Cardiac muscle cell (in vitro differentiated cells and primary cell): ENCODE results near the gene ZDHHC20. TPM values are rescaled to one million over a fixed set of nuclear protein-coding genes. Genes with fewer than 3 reads are reported as not detected.
"Not testable (repeated sequence)": the region's sequence is repeated elsewhere in the genome, so short reads cannot be mapped to it uniquely, and the experiment has no call there.

ENCODE experiments used
- DNase-seq, 2 donors: peaks; one replicate each; pipeline versions ENCODE4 v3.0.0 to v3.0.0-alpha.2; 2010 to 2017; ENCODE audit warnings: low read depth in 1 of 2, low spot score in 1 of 2
- H3K27ac ChIP-seq: fragments of 200-600 bp; sonication (generic); 2 replicates; pipeline ENCODE4 v1.5.1; 2016
- H3K27me3 ChIP-seq: fragments of 200-600 bp; sonication (generic); 2 replicates; pipeline ENCODE4 v1.6.0; 2016; ENCODE audit warnings: control low read depth
- H3K36me3 ChIP-seq: fragments of 200-600 bp; sonication (generic); 2 replicates; pipeline ENCODE4 v1.5.1; 2016; ENCODE audit warnings: control low read depth
- H3K4me1 ChIP-seq: fragments of 200-600 bp; sonication (generic); 2 replicates; pipeline ENCODE4 v1.8.1; 2017; ENCODE audit warnings: low read depth, mild to moderate bottlenecking, mixed run types
- H3K4me3 ChIP-seq: fragments of 200-600 bp; sonication (generic); 2 replicates; pipeline ENCODE4 v1.5.1; 2016; ENCODE audit warnings: mild to moderate bottlenecking
- H3K9me3 ChIP-seq: fragments of 200-600 bp; sonication (generic); 2 replicates; pipeline ENCODE4 v1.5.1; 2017; ENCODE audit warnings: low read depth, mild to moderate bottlenecking, control low read depth
- polyA plus RNA-seq: library from polyadenylated mRNA; unstranded; fragments of >200 nt; fragmentation: Nextera tagmentation; extraction: Ambion mirVana; gene quantifications from 2 replicates; pipeline ENCODE4 v1.2.1, GENCODE V29; 2016
- total RNA-seq: library from RNA; depleted of rRNA; stranded (reverse); fragments of >200 nt; gene quantifications from 2 replicates; pipeline ENCODE4 v1.2.3, GENCODE V29; 2016
- TF ChIP-seq, protein P1 (sequence below): IDR thresholded peaks from 2 replicates; pipeline ENCODE4 v1.5.1; 2012; ENCODE audit warnings: low read depth, mild to moderate bottlenecking, low read length

The ZDHHC20 gene
- total and polyA plus RNA-seq, 2 experiments from 2014 or later, result 28.8 to 38.5 TPM

DNA sequence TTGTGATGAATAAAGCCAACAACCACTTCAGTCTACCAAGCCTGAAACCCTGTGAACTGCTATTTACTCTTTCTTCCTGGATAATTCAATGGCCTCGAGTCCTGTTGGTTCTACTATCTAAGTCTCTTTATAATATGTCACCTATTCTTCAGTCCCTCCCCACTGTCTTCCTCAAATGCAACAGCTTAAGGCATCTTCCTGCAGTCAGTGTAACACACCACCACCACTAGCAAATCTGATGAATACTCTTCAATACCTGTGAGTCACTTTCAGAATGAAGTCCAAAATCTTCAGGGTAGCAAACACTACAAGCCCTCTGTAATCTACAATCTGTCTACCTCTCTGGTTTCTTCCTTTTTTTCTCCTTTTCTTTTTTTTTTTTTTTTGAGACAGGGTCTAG, 32.9 kb downstream of the ZDHHC20 start:
- no peak overlapping the region for H3K4me3 ChIP-seq
- H3K27ac ChIP-seq, result no peak overlapping the region
- DNase-seq, result no peak

DNA sequence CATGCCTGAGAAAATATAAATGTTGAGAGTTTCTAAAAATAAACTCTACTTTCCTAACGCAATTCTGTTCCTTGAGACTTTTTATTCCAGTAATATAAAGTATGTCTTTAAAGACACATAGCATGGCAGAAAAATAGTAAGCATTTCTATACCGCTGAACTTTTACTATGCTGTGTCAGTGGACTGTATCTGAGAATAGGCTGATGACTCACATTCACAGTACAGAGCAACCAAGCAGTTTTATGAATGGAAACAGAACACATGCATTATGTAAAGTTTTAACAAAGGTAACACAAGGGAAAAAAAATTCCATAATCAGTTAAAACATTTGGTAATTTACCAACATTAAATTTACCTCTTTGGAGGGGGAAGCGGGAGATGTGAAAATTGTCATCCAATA, 38.4 kb downstream of the ZDHHC20 start:
- Histone ChIP-seq H3K27ac (no peak overlapping the region), H3K36me3 (no peaks in the 10 kb centered on the region), H3K9me3 (no peaks in the 10 kb centered on the region), H3K4me1 (no peaks in the 10 kb centered on the region), H3K4me3 (no peak overlapping the region), H3K27me3 (no peaks in the 10 kb centered on the region)
- DNase-seq, result peak in 1 of 2 donors; percentile 28
- TF ChIP-seq, protein P1, sequence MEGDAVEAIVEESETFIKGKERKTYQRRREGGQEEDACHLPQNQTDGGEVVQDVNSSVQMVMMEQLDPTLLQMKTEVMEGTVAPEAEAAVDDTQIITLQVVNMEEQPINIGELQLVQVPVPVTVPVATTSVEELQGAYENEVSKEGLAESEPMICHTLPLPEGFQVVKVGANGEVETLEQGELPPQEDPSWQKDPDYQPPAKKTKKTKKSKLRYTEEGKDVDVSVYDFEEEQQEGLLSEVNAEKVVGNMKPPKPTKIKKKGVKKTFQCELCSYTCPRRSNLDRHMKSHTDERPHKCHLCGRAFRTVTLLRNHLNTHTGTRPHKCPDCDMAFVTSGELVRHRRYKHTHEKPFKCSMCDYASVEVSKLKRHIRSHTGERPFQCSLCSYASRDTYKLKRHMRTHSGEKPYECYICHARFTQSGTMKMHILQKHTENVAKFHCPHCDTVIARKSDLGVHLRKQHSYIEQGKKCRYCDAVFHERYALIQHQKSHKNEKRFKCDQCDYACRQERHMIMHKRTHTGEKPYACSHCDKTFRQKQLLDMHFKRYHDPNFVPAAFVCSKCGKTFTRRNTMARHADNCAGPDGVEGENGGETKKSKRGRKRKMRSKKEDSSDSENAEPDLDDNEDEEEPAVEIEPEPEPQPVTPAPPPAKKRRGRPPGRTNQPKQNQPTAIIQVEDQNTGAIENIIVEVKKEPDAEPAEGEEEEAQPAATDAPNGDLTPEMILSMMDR, result no peak

More for the DNA sequence above, 32.9 kb downstream of the ZDHHC20 start:
- Histone ChIP-seq H3K27me3 (no peaks in the 10 kb centered on the region), H3K4me1 (no peaks in the 10 kb centered on the region), H3K9me3 (no peaks in the 10 kb centered on the region), H3K36me3 (no peaks in the 10 kb centered on the region)
- TF ChIP-seq, protein P1, result no peak

DNA sequence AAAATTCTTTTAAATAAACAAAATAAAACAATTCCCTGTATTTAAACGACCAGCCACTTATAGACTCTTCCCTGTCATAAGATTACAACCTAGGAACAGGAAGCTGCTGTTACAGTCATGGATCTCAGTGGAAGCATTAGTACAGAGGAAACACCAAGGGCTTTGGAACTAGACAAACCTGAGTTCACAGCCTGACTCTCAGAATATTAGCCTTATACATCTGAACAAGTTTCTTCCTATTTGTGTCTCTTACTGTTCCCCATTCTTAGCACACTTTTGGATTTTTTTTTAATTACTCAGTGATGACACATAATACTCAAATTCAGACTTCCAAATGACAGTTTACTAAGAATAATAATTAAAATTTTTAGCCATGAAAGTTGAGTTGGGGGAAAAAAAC, 46.1 kb downstream of the ZDHHC20 start:
- H3K36me3 ChIP-seq, result peaks cover 27% of the 10 kb centered on the region
- TF ChIP-seq, protein P1, result no peak
- H3K4me1 ChIP-seq, result no peaks in the 10 kb centered on the region
- no peaks in the 10 kb centered on the region for H3K27me3 ChIP-seq
- H3K9me3 ChIP-seq, result no peaks in the 10 kb centered on the region
- DNase-seq, result no peak
- H3K4me3 ChIP-seq, result no peak overlapping the region
- H3K27ac ChIP-seq, result no peak overlapping the region

DNA sequence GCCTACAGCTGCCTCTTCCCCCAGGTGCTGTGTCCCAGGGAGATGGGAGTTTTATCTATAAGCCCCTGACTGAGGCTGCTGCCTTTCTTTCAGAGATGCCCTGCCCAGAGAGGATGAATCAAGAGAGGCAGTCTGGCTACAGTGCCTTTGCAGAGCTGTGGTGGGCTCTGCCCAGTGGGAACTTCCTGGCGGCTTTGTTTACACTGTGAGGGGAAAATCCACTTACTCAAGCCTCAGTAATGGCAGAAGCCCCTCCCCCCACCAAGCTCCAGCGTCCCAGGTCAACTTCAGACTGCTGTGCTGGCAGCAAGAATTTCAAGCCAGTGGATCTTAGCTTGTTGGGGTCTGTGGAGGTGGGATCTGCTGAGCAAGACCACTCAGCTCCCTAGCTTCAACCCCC, 48.6 kb downstream of the ZDHHC20 start:
- not testable (repeated sequence) for H3K9me3 ChIP-seq, DNase-seq, H3K4me3 ChIP-seq, H3K27ac ChIP-seq, H3K4me1 ChIP-seq, H3K27me3 ChIP-seq
- H3K36me3 ChIP-seq, result peaks cover 27% of the 10 kb centered on the region

DNA sequence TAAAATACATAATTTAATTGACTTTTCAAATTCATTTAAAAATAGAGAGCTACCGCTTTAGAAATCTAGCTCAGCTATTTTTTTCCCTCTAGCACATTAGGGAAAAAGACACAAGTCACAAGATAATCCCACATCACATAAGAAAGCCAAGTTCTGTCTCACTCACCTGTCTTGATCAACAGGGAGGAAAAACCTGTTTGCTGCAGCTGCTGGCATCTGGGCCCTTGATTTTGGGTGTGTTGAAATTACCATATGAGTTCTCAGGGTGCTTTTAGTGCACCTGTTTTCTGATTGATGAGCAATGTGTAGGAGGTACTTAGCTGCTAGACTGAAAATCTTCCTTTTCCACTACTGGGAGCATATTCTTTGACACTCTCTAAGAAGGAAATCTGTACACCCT, 53.8 kb downstream of the ZDHHC20 start:
- no peak for DNase-seq
- TF ChIP-seq, protein P1, result no peak
- no peaks in the 10 kb centered on the region for H3K9me3 ChIP-seq
- H3K4me1 ChIP-seq, result no peaks in the 10 kb centered on the region
- H3K4me3 ChIP-seq, result no peak overlapping the region
- H3K27me3 ChIP-seq, result no peaks in the 10 kb centered on the region
- peaks cover 25% of the 10 kb centered on the region for H3K36me3 ChIP-seq
- H3K27ac ChIP-seq, result no peak overlapping the region

DNA sequence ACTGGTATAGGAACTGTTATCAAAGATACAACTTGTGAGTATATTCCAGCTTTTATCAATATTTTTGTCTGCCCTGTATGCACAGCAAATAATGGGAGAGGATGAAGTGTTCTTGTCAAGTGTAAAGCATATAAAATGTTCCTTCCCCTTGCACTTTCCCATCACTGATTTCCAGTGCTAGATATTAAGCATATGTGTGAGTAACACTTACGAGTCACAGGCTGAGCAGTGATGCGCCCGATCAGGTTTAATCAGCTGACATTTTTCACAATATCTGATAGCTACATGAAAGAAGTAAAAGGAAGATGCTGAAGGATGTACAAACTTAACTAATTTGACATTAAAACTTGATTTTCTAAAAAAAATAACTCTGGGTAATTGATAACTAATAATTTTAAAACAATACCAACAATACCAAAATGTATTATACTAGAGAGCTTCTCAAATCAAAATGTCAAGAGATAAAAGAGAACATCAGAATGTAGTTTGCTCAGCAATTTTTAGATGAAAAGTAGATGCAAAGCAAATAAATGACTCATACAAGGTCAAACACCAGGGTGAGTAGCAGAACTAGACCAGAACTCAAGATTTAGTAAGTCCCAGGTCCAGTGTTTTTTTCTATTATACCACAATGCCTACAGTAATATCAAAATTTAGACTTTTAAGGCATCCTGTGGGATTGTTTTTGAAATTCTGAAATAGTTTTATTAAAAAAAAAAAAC, 56.4 kb downstream of the ZDHHC20 start:
- H3K9me3 ChIP-seq, result no peaks in the 10 kb centered on the region
- peak in 1 of 2 donors; percentile 20 for DNase-seq

More for the DNA sequence above, 56.4 kb downstream of the ZDHHC20 start:
- TF ChIP-seq, protein P1, result no peak
- H3K36me3 ChIP-seq, result peaks cover 17% of the 10 kb centered on the region
- no peak overlapping the region for H3K27ac ChIP-seq
- no peaks in the 10 kb centered on the region for H3K27me3 ChIP-seq
- H3K4me1 ChIP-seq, result no peaks in the 10 kb centered on the region
- H3K4me3 ChIP-seq, result no peak overlapping the region
